ENCODE results near the gene DENND4A. TPM values are rescaled to one million over a fixed set of nuclear protein-coding genes. Genes with fewer than 3 reads are reported as not detected.
A peak's percentile ranks its signal among the peaks of the same experiment; 100 is the strongest.

The DENND4A gene
- polyA plus RNA-seq, 2 of the 4 experiments (the other 2 are of a cell fraction): 5.6 to 16.8 TPM

GRCh38 chr15:65789759-65790425 is 2.2 kb downstream of the DENND4A start:
- POLR2A ChIA-PET: interaction anchor here (4.1 kb wide), 1 partner anchor 79 kb away, joined by 30 read pairs; the partner anchor contains the start of gene RAB11A
- DNase-seq (ENCODE audit: low read depth in 1 of 2, low spot score in 1 of 2): no peak
- Histone ChIP-seq H3K4me2 (peak overlapping the region; percentile 83), H3K4me3 (no peak overlapping the region), H3K27ac (no peak overlapping the region), H3K9me3 (no peaks in the 10 kb centered on the region), H3K4me1 (peaks cover 25% of the 10 kb centered on the region; the same call in 2 of the 3 replicates)
- 89% methylated on average over 10 of the region's 10 CpGs for WGBS (ENCODE audit: missing lambda C conversion rate)
- ATAC-seq: no peak
- TF ChIP-seq HOXA7 (CRISPR knock-in tag; IDR thresholded peaks at IDR 0.05) (no peak), POLR2A (IDR thresholded peaks at IDR 0.05; ENCODE audit: low read length) (no peak), MAFK (IDR thresholded peaks at IDR 0.05; ENCODE audit: partially characterized antibody) (no peak), GATA3 (IDR thresholded peaks at IDR 0.05; ENCODE audit: borderline replicate concordance) (no peak), RARB (CRISPR knock-in tag; IDR thresholded peaks at IDR 0.05) (no peak), EHMT2 (IDR thresholded peaks at IDR 0.05; ENCODE audit: low read depth) (no peak), HEYL (CRISPR knock-in tag; IDR thresholded peaks at IDR 0.05) (no peak), JUN (IDR thresholded peaks at IDR 0.05) (no peak), MAX (IDR thresholded peaks at IDR 0.05) (no peak), KDM1A (IDR thresholded peaks at IDR 0.05; ENCODE audit: low read depth) (no peak), CHD2 (IDR thresholded peaks at IDR 0.05; ENCODE audit: low read length, partially characterized antibody) (no peak), HOXB5 (CRISPR knock-in tag; IDR thresholded peaks at IDR 0.05) (no peak), MYC (IDR thresholded peaks at IDR 0.05; ENCODE audit: borderline replicate concordance, low read length) (no peak), CHD4 (IDR thresholded peaks at IDR 0.05; ENCODE audit: borderline replicate concordance) (no peak), ZC3H11A (IDR thresholded peaks at IDR 0.05) (no peak), CEBPB (IDR thresholded peaks at IDR 0.05) (no peak), CTCF (IDR thresholded peaks at IDR 0.05) (no peak), RAD21 (conservative IDR thresholded peaks at IDR 0.05 in 1 of 2, IDR thresholded peaks at IDR 0.05 in 1 of 2) (no peak), TP53 (CRISPR knock-in tag; IDR thresholded peaks at IDR 0.05) (no peak)
- CTCF ChIA-PET: interaction anchor here (0.8 to 2.3 kb wide), 6 partner anchors 9 to 151 kb away, joined by 3 to 11 read pairs (median 3); no protein-coding TSS in a partner anchor
- FAIRE-seq: no peak

GRCh38 chr15:65789105-65789504 is 3.0 kb downstream of the DENND4A start:
- Histone ChIP-seq H3K9me3 (no peaks in the 10 kb centered on the region), H3K4me1 (peaks cover 25% of the 10 kb centered on the region; the same call in 2 of the 3 replicates), H3K27ac (no peak overlapping the region), H3K4me2 (no peak overlapping the region), H3K4me3 (no peak overlapping the region)
- DNase-seq (ENCODE audit: low read depth in 1 of 2, low spot score in 1 of 2): no peak
- FAIRE-seq: no peak
- ChIA-PET CTCF (interaction anchor here (1.7 to 2.2 kb wide), 2 partner anchors 81 to 150 kb away, joined by 5 to 7 read pairs; no protein-coding TSS in a partner anchor), POLR2A (no interaction called here)
- WGBS (ENCODE audit: missing lambda C conversion rate): 88% methylated on average over 3 of the region's 3 CpGs
- ATAC-seq: no peak
- TF ChIP-seq HEYL (CRISPR knock-in tag; IDR thresholded peaks at IDR 0.05) (no peak), RFX5 (IDR thresholded peaks at IDR 0.05) (no peak), EHMT2 (IDR thresholded peaks at IDR 0.05; ENCODE audit: low read depth) (no peak), PHF8 (IDR thresholded peaks at IDR 0.05; ENCODE audit: borderline replicate concordance, low read depth) (no peak), ESRRA (IDR thresholded peaks at IDR 0.05; ENCODE audit: borderline replicate concordance, low read length) (no peak), HDAC2 (IDR thresholded peaks at IDR 0.05) (no peak), ELK1 (IDR thresholded peaks at IDR 0.05; ENCODE audit: low read depth, low read length) (no peak)
